ENCODE results near the gene OTOG.

Gene OTOG

GRCh38 chr11:17517186-17517585, 29.9 kb upstream of the OTOG start:
- no peak overlapping the region for H3K9ac ChIP-seq (ENCODE audit: low read length)
- H3K27me3 ChIP-seq (ENCODE audit: low read length): no peaks in the 10 kb centered on the region
- H3K9me3 ChIP-seq (ENCODE audit: insufficient read depth, low read length): no peaks in the 10 kb centered on the region
- no peaks in the 10 kb centered on the region for H3K79me2 ChIP-seq (ENCODE audit: insufficient read depth, low read length)
- no peaks in the 10 kb centered on the region for H3K36me3 ChIP-seq (ENCODE audit: low read length)
- H3K4me2 ChIP-seq (ENCODE audit: low read depth, low read length, poor library complexity, severe bottlenecking): no peak overlapping the region
- H4K20me1 ChIP-seq (ENCODE audit: low read depth, low read length): no peaks in the 10 kb centered on the region
- no peak overlapping the region for H2AFZ ChIP-seq (ENCODE audit: low read depth, low read length, severe bottlenecking)
- no peaks in the 10 kb centered on the region for H3K9me2 ChIP-seq (replicated peaks; ENCODE audit: insufficient read depth, low read length)
- H3F3A ChIP-seq (ENCODE audit: insufficient read depth): no peaks in the 10 kb centered on the region
- H3K27ac ChIP-seq (ENCODE audit: low read depth, low read length): no peak overlapping the region
- H3K4me3 ChIP-seq (ENCODE audit: insufficient read depth, low read length, poor library complexity, severe bottlenecking): no peak overlapping the region
- no peak for TF ChIP-seq CTCF (IDR thresholded peaks at IDR 0.05; ENCODE audit: insufficient read depth, low read length, poor library complexity, severe bottlenecking)
- no peak for TF ChIP-seq EZH2phosphoT487 (conservative IDR thresholded peaks at IDR 0.05; ENCODE audit: low read length)

GRCh38 chr11:17518366-17518765, 28.7 kb upstream of the OTOG start:
- no peak overlapping the region for H3K4me3 ChIP-seq (ENCODE audit: insufficient read depth, low read length, poor library complexity, severe bottlenecking)
- H3K9ac ChIP-seq (ENCODE audit: low read length): no peak overlapping the region
- no peaks in the 10 kb centered on the region for H3K9me3 ChIP-seq (ENCODE audit: insufficient read depth, low read length)
- no peak overlapping the region for H2AFZ ChIP-seq (ENCODE audit: low read depth, low read length, severe bottlenecking)
- no peaks in the 10 kb centered on the region for H4K20me1 ChIP-seq (ENCODE audit: low read depth, low read length)
- H3K27me3 ChIP-seq (ENCODE audit: low read length): no peaks in the 10 kb centered on the region
- H3K79me2 ChIP-seq (ENCODE audit: insufficient read depth, low read length): no peaks in the 10 kb centered on the region
- TF ChIP-seq CTCF (IDR thresholded peaks at IDR 0.05; ENCODE audit: insufficient read depth, low read length, poor library complexity, severe bottlenecking) (no peak), EZH2phosphoT487 (conservative IDR thresholded peaks at IDR 0.05; ENCODE audit: low read length) (no peak)
- H3K4me2 ChIP-seq (ENCODE audit: low read depth, low read length, poor library complexity, severe bottlenecking): no peak overlapping the region
- H3K9me2 ChIP-seq (replicated peaks; ENCODE audit: insufficient read depth, low read length): no peaks in the 10 kb centered on the region
- no peaks in the 10 kb centered on the region for H3K36me3 ChIP-seq (ENCODE audit: low read length)
- no peaks in the 10 kb centered on the region for H3F3A ChIP-seq (ENCODE audit: insufficient read depth)
- no peak overlapping the region for H3K27ac ChIP-seq (ENCODE audit: low read depth, low read length)

- Histone ChIP-seq H3K9me2 (replicated peaks; ENCODE audit: insufficient read depth, low read length) (no peaks in the 10 kb centered on the region), H3K4me3 (ENCODE audit: insufficient read depth, low read length, poor library complexity, severe bottlenecking) (no peak overlapping the region), H3F3A (ENCODE audit: insufficient read depth) (no peaks in the 10 kb centered on the region), H3K27ac (ENCODE audit: low read depth, low read length) (no peak overlapping the region), H3K27me3 (ENCODE audit: low read length) (no peaks in the 10 kb centered on the region), H3K79me2 (ENCODE audit: insufficient read depth, low read length) (no peaks in the 10 kb centered on the region), H3K4me2 (ENCODE audit: low read depth, low read length, poor library complexity, severe bottlenecking) (no peak overlapping the region), H3K9me3 (ENCODE audit: insufficient read depth, low read length) (no peaks in the 10 kb centered on the region), H3K9ac (ENCODE audit: low read length) (no peak overlapping the region), H4K20me1 (ENCODE audit: low read depth, low read length) (no peaks in the 10 kb centered on the region), H2AFZ (ENCODE audit: low read depth, low read length, severe bottlenecking) (no peak overlapping the region), H3K36me3 (ENCODE audit: low read length) (no peaks in the 10 kb centered on the region)
- TF ChIP-seq EZH2phosphoT487 (conservative IDR thresholded peaks at IDR 0.05; ENCODE audit: low read length) (no peak), CTCF (IDR thresholded peaks at IDR 0.05; ENCODE audit: insufficient read depth, low read length, poor library complexity, severe bottlenecking) (no peak)
Measured at GRCh38 chr11:17519061-17519885, 27.8 kb upstream of the OTOG start.

Data from SU-DHL-6 (cell line).